Right lobe of liver (tissue), 6 donors: Measurements from ENCODE around the gene SH3BGRL2. TPM values are rescaled to one million over a fixed set of nuclear protein-coding genes. Genes with fewer than 3 reads are reported as not detected.
A peak's percentile ranks its signal among the peaks of the same experiment; 100 is the strongest.

Experiments used
- ATAC-seq, 4 donors: fragments of 200-7000 bp; cut with Tn5 transposase; one replicate each; pipeline ENCODE4 v1.9.1; 2020; ENCODE audit warnings: mild to moderate bottlenecking in 4 of 4, moderate library complexity in 4 of 4
- DNase-seq, 3 donors: peaks; one replicate each; pipeline ENCODE4 v3.0.0-alpha.2; 2020
- H3K27ac ChIP-seq, 3 donors: fragments of 200-600 bp; one replicate each; pipeline ENCODE4 v1.8.0; 2022
- H3K27me3 ChIP-seq, 2 donors: fragments of 200-600 bp; one replicate each; pipeline ENCODE4 v1.8.0; 2022
- H3K36me3 ChIP-seq, 4 donors: fragments of 200-600 bp; sonication (generic) in 1 of 4; one replicate each; pipeline versions ENCODE4 v1.5.1 to v1.8.0; 2017 to 2022; ENCODE audit warnings: control low read depth in 1 of 4
- H3K4me1 ChIP-seq, 4 donors: fragments of 200-600 bp; sonication (generic) in 1 of 4; one replicate each; pipeline versions ENCODE4 v1.5.1 to v1.8.0; 2017 to 2022; ENCODE audit warnings: control low read depth in 1 of 4
- H3K4me3 ChIP-seq, 3 donors: fragments of 200-600 bp; one replicate each; pipeline ENCODE4 v1.8.0; 2022
- H3K9me3 ChIP-seq, 4 donors: fragments of 200-600 bp; sonication (generic) in 1 of 4; one replicate each; pipeline versions ENCODE4 v1.5.1 to v1.8.0; 2017 to 2022; ENCODE audit warnings: control low read depth in 1 of 4
- CTCF ChIP-seq, 4 donors: fragments of 200-600 bp in 3 of 4; fragments of 450-650 bp in 1 of 4; IDR thresholded peaks; one replicate each; pipeline versions ENCODE4 v1.5.1 to v1.8.0; 2016 to 2022; ENCODE audit warnings: antibody characterized with exemption in 4 of 4, mild to moderate bottlenecking in 2 of 4
- POLR2A ChIP-seq: fragments of 450-650 bp; IDR thresholded peaks from one replicate; pipeline ENCODE4 v1.6.1; 2017; ENCODE audit warnings: antibody characterized with exemption, mild to moderate bottlenecking
- WGBS: methylation state at CpG from one replicate; pipeline ENCODE4 v1.1.6; 2018; ENCODE audit warnings: low coverage, low lambda C conversion rate; ENCODE audit not compliant: insufficient coverage; ENCODE audit errors: missing lambda C conversion rate; 5-methylcytosine and 5-hydroxymethylcytosine counted together
- intact Hi-C, 2 donors: fragments of 100-400 bp; cut with DNase I; formaldehyde crosslinking; loops; one replicate each; pipeline versions ENCODE4 v1.11.2 to v1.14.1; 2022
- total RNA-seq, 6 experiments: library from RNA; depleted of rRNA in 2 of 6; stranded (reverse); fragments of >200 nt in 2 of 6; fragmentation: NEBNext Ultra II Directional in 3 of 6; extraction: Animal tissue kit (Norgen Biotek cat#: 25700) in 3 of 6; gene quantifications; one replicate each; pipeline versions ENCODE4 v1.1.0 to v1.2.4, GENCODE V29; 2016 to 2023
- donor health status: DM: no; HTN: yes; CAD: no.
- donor health status: DM: no; HTN: no; CAD: no.
- donor health status: DM: no; HTN: no; CAD: no.
- donor health status: DM: no; HTN: yes; CAD: no.
- donor health status: DM: no; HTN: yes; CAD: no.

Gene SH3BGRL2
- total RNA-seq, 6 experiments from 2014 or later = 15.0 to 66.0 (median 39.5) TPM

DNA sequence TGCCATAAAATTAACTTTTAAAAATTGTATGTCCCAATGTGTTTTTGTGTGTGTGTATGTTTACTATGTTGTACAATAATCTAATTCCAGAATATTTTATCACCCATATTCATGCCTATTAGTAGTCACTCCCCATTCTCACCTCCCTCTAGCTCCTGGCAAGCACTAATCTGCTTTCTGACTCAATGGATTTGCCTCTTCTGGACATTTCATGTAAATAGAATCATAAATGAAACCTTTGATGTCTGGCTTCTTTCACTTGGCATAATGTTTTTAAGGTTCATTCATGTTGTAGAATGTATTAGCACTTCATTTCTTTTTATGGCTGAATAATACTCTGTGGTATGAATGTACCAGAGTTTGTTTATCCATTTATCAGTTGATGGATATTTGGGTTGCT is 15.4 kb downstream of the SH3BGRL2 start:
- no peak for TF ChIP-seq CTCF (IDR thresholded peaks at IDR 0.05)
- no peak for TF ChIP-seq POLR2A
- DNase-seq (no peak), ATAC-seq (no peak)
- Histone ChIP-seq H3K36me3 (no peaks in the 10 kb centered on the region), H3K4me1 (peaks cover 0 to 10% (median 0%) of the 10 kb centered on the region in 4 donors), H3K27ac (no peak overlapping the region), H3K9me3 (no peaks in the 10 kb centered on the region), H3K4me3 (no peak overlapping the region), H3K27me3 (no peaks in the 10 kb centered on the region)
- intact Hi-C loops = no loop called here

GRCh38 chr6:79647741-79648140 is 16.6 kb downstream of the SH3BGRL2 start:
- Histone ChIP-seq H3K4me1 (peaks cover 0 to 10% (median 0%) of the 10 kb centered on the region in 4 donors), H3K36me3 (no peaks in the 10 kb centered on the region), H3K27me3 (no peaks in the 10 kb centered on the region), H3K4me3 (no peak overlapping the region), H3K27ac (no peak overlapping the region), H3K9me3 (no peaks in the 10 kb centered on the region)
- WGBS = 79% methylated on average over 2 of the region's 2 CpGs
- TF ChIP-seq CTCF (IDR thresholded peaks at IDR 0.05) = no peak
- TF ChIP-seq POLR2A = no peak
- DNase-seq = no peak
- ATAC-seq = no peak
- intact Hi-C loops = no loop called here

- Histone ChIP-seq H3K9me3 (no peaks in the 10 kb centered on the region), H3K36me3 (no peaks in the 10 kb centered on the region), H3K27me3 (no peaks in the 10 kb centered on the region), H3K27ac (no peak overlapping the region), H3K4me3 (no peak overlapping the region), H3K4me1 (peaks cover 0 to 10% (median 0%) of the 10 kb centered on the region in 4 donors)
- TF ChIP-seq CTCF (IDR thresholded peaks at IDR 0.05) = no peak
- TF ChIP-seq POLR2A = no peak
- intact Hi-C loops = no loop called here
- WGBS = 14% methylated on average over 2 of the region's 2 CpGs
- ATAC-seq = no peak
- no peak for DNase-seq
These were observed 17.2 kb downstream of the SH3BGRL2 start for GRCh38 chr6:79648328-79648727.

DNA sequence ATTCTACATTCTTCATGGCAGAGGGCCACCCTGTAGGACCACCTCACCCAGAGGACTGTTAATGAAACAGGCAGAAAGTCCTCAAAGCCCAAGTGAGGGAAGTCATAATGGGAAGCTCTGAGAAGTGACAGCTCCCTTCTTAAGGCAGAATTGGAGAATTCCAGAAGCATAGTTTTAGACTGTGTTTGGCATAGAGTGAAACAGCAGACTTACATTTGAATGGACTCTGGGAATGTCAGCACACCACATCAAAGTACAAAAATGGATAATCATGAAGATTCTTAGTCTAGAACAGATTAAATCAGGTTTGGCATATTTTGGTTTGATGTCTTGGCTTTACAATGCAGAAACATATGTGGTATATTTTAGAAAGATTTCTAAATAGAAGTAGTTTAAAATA is 17.9 kb downstream of the SH3BGRL2 start:
- Histone ChIP-seq H3K9me3 (no peaks in the 10 kb centered on the region), H3K36me3 (no peaks in the 10 kb centered on the region), H3K27me3 (no peaks in the 10 kb centered on the region), H3K27ac (no peak overlapping the region), H3K4me3 (no peak overlapping the region), H3K4me1 (peaks cover 0 to 10% (median 0%) of the 10 kb centered on the region in 4 donors)
- intact Hi-C loops = no loop called here
- ATAC-seq (no peak), DNase-seq (no peak)
- TF ChIP-seq POLR2A (no peak), CTCF (IDR thresholded peaks at IDR 0.05) (no peak)

DNA sequence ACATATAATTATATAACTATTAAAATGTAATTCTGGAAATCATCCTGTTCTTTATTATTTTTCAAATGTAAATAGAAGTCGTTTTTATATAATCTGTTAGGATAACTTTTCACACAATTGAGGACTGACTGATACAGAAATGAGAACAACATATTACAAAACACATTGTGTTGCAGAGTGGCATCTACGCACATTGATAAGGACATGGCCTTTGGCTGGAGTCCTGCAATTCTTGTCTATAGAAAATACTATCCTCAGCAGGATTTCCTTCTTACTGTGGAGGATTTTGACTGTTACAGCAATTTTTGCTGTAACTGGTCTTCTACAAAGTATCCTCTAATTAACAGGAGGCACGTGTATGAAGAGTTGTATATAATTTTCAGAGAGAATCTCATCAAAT is 19.8 kb downstream of the SH3BGRL2 start:
- Histone ChIP-seq H3K9me3 (no peaks in the 10 kb centered on the region), H3K4me1 (peaks cover 0 to 10% (median 0%) of the 10 kb centered on the region in 4 donors), H3K27me3 (no peaks in the 10 kb centered on the region), H3K27ac (no peak overlapping the region), H3K4me3 (no peak overlapping the region), H3K36me3 (no peaks in the 10 kb centered on the region)
- peak; percentile 53 to 81 (median 74) for ATAC-seq
- TF ChIP-seq CTCF (IDR thresholded peaks at IDR 0.05) = no peak
- DNase-seq = no peak
- intact Hi-C loops = no loop called here
- WGBS = 26% methylated on average over 3 of the region's 3 CpGs
